ENCODE results near the gene KRTAP10-2. TPM values are rescaled to one million over a fixed set of nuclear protein-coding genes. Genes with fewer than 3 reads are reported as not detected.

The KRTAP10-2 gene
- total RNA-seq, 6 experiments from 2014 or later: not detected

DNA sequence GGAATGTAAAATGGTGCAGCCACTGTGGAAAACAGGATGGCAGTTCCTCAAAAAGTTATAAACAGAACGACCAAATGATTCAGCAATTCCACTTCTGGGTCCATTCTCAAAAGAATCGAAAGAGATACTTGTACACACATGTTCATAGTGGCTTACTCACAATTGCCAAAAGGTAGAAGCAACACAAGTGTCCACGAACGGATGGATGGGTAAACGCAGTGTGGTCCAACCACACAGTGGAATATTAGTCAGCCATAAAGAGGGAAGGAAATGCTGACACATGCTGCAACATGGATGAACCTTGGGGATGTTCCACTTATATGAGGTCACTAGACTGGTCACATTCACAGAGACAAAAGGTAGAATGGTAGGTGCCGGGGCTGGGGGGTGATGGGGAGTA is 16.6 kb downstream of the KRTAP10-2 start:
- ATAC-seq (no peak), DNase-seq (peak in 1 of 3 donors; percentile 8)
- H3K27ac ChIP-seq: no peak overlapping the region
- H3K9me3 ChIP-seq: no peaks in the 10 kb centered on the region
- no peaks in the 10 kb centered on the region for H3K27me3 ChIP-seq
- no peak overlapping the region for H3K4me3 ChIP-seq
- no peaks in the 10 kb centered on the region for H3K4me1 ChIP-seq
- intact Hi-C loops (cut with DNase I): no loop called here
- TF ChIP-seq, protein P1, sequence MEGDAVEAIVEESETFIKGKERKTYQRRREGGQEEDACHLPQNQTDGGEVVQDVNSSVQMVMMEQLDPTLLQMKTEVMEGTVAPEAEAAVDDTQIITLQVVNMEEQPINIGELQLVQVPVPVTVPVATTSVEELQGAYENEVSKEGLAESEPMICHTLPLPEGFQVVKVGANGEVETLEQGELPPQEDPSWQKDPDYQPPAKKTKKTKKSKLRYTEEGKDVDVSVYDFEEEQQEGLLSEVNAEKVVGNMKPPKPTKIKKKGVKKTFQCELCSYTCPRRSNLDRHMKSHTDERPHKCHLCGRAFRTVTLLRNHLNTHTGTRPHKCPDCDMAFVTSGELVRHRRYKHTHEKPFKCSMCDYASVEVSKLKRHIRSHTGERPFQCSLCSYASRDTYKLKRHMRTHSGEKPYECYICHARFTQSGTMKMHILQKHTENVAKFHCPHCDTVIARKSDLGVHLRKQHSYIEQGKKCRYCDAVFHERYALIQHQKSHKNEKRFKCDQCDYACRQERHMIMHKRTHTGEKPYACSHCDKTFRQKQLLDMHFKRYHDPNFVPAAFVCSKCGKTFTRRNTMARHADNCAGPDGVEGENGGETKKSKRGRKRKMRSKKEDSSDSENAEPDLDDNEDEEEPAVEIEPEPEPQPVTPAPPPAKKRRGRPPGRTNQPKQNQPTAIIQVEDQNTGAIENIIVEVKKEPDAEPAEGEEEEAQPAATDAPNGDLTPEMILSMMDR (IDR thresholded peaks at IDR 0.05): no peak
- TF ChIP-seq POLR2A (IDR thresholded peaks at IDR 0.05): no peak
- 95% methylated on average over 6 of the region's 6 CpGs for WGBS (ENCODE audit: insufficient coverage, low coverage, low lambda C conversion rate, missing lambda C conversion rate)
- no peaks in the 10 kb centered on the region for H3K36me3 ChIP-seq

DNA sequence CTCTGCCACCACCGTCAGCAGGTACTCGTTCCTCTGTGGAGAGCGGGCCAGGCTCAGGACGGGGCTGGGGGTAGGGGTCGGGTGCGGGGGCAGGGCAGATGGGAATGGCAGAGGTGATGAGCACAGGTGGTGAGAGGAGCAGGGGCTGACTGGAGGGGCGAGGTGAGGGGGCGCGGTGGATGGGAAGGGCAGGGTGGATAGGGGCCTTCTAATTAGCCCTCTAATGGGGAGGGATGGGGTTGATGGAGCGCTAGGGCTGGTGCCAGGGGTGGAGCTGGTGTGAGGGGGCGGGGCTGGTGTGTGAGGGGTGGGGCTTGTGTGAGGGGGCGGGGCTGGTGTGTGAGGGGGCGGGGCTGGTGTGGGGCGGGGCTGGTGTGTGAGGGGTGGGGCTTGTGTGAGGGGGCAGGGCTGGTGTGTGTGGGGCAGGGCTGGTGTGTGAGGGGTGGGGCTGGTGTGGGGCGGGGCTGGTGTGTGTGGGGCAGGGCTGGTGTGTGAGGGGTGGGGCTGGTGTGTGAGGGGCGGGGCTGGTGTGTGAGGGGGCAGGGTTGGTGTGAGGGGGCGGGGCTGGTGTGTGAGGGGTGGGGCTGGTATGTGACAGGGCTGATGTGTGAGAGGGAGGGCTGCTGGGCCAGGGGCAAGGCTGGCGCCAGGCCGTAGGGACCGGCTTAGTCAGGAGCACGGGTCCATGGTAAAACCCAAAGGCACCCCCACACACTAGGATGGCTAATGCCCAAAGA is 17.2 kb downstream of the KRTAP10-2 start:
- intact Hi-C loops (cut with DNase I): no loop called here
- Histone ChIP-seq H3K27me3 (no peaks in the 10 kb centered on the region), H3K4me3 (no peak overlapping the region), H3K27ac (no peak overlapping the region), H3K36me3 (no peaks in the 10 kb centered on the region), H3K9me3 (no peaks in the 10 kb centered on the region), H3K4me1 (no peaks in the 10 kb centered on the region)
- ATAC-seq: no peak
- WGBS (ENCODE audit: insufficient coverage, low coverage, low lambda C conversion rate, missing lambda C conversion rate): 83% methylated on average over 19 of the region's 21 CpGs
- TF ChIP-seq, protein P1 (IDR thresholded peaks at IDR 0.05): no peak
- TF ChIP-seq POLR2A (IDR thresholded peaks at IDR 0.05): no peak
- peak in 1 of 3 donors; percentile 32 for DNase-seq

DNA sequence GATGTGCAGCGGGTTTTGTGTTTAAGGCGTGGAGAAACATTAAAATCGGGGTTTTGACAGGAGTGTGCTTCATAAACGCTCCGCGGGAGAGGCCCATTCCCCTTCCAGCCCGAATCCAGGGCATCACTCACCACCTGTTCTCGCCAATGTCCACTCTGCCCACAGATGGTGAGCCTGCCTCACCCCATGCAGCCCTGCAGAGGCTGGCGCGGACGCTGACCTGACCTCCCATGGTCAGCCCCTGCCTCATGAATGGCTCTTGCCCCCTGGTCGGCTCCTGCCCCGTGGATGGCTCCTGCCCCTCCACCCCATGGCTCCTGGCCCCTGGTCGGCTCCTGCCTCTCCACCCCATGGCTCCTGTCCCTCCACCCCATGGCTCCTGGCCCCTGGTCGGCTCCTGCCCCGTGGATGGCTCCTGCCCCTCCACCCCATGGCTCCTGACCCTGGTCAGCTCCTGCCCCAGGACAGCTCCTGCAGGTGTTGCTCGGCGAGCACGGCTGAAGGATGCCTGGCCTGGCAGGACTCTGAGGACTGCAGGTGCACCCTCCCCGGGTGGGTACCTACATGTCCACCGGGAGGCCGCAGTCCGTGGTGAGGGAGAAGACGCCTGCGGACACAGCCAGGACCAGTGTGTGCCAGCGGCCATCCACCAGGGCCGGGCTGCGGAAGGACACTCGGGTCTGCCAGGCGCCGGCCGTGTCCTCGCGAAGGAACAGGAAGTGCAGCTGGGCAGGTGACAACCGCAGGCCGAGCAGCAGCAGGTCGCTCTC is 18.0 kb downstream of the KRTAP10-2 start:
- Histone ChIP-seq H3K9me3 (no peaks in the 10 kb centered on the region), H3K36me3 (no peaks in the 10 kb centered on the region), H3K27me3 (no peaks in the 10 kb centered on the region), H3K4me1 (no peaks in the 10 kb centered on the region), H3K4me3 (no peak overlapping the region), H3K27ac (no peak overlapping the region)
- ATAC-seq (no peak), DNase-seq (peak in 2 of 3 donors; percentile 18 to 44)
- TF ChIP-seq, protein P1 (IDR thresholded peaks at IDR 0.05): no peak
- no peak for TF ChIP-seq POLR2A (IDR thresholded peaks at IDR 0.05)
- 89% methylated on average over 14 of the region's 37 CpGs for WGBS (ENCODE audit: insufficient coverage, low coverage, low lambda C conversion rate, missing lambda C conversion rate)
- intact Hi-C loops (cut with DNase I): no loop called here

DNA sequence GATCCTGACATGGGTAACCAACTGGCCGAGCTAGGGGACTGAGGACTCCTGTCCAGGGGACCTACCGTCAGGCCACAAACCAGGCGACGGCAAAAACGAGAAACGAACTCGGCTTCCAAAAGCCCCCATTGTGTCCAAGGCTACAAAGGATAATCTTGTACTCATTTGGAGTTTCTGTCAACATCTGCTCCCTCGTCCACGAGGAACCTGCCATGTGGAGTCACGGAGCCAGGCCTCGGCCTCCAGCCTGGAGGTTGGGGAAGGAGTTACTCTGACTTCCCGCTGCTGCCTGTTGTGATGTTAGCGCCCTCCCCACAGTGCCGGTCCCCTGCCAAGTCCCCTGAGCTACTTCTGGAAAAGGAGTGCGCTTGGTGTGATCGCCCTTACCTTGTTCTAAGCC is 18.6 kb downstream of the KRTAP10-2 start:
- H3K4me3 ChIP-seq: no peak overlapping the region
- H3K36me3 ChIP-seq: no peaks in the 10 kb centered on the region
- 87% methylated on average over 12 of the region's 16 CpGs for WGBS (ENCODE audit: insufficient coverage, low coverage, low lambda C conversion rate, missing lambda C conversion rate)
- intact Hi-C loops (cut with DNase I): no loop called here
- no peak overlapping the region for H3K27ac ChIP-seq
- no peak for ATAC-seq
- no peaks in the 10 kb centered on the region for H3K4me1 ChIP-seq
- TF ChIP-seq, protein P1 (IDR thresholded peaks at IDR 0.05): no peak
- TF ChIP-seq POLR2A (IDR thresholded peaks at IDR 0.05): no peak
- H3K27me3 ChIP-seq: no peaks in the 10 kb centered on the region
- DNase-seq: peak in 1 of 3 donors; percentile 20
- no peaks in the 10 kb centered on the region for H3K9me3 ChIP-seq
